BE2C (cell line): ENCODE results near the gene LAMA5.

Experiments used
- DNase-seq: peaks from one replicate; pipeline ENCODE4 v3.0.0-alpha.2; 2020
- H3K27me3 ChIP-seq: fragments of 250-450 bp; sonication (Bioruptor Pico); 2 replicates; pipeline ENCODE4 v1.5.1; 2020; ENCODE audit warnings: mild to moderate bottlenecking
- H3K36me3 ChIP-seq: fragments of 250-450 bp; sonication (Bioruptor Pico); 2 replicates; pipeline ENCODE4 v1.5.1; 2020; ENCODE audit warnings: mild to moderate bottlenecking
- H3K4me1 ChIP-seq: fragments of 250-450 bp; sonication (Bioruptor Pico); 2 replicates; pipeline ENCODE4 v1.5.1; 2020
- H3K4me3 ChIP-seq: 2 replicates; pipeline ENCODE4 v1.5.1; 2011; ENCODE audit warnings: low read depth, low read length
- H3K9me3 ChIP-seq: fragments of 250-450 bp; sonication (Bioruptor Pico); 2 replicates; pipeline ENCODE4 v1.5.1; 2020
- TF ChIP-seq, protein P1 (sequence below): IDR thresholded peaks from 2 replicates; pipeline ENCODE4 v1.5.1; 2012; ENCODE audit warnings: mild to moderate bottlenecking, low read depth, low read length

The LAMA5 gene

GRCh38 chr20:62366370-62367135 is 559 bp downstream of the LAMA5 start:
- no peaks in the 10 kb centered on the region for H3K36me3 ChIP-seq
- peaks cover 34% of the 10 kb centered on the region for H3K4me1 ChIP-seq
- TF ChIP-seq, protein P1, sequence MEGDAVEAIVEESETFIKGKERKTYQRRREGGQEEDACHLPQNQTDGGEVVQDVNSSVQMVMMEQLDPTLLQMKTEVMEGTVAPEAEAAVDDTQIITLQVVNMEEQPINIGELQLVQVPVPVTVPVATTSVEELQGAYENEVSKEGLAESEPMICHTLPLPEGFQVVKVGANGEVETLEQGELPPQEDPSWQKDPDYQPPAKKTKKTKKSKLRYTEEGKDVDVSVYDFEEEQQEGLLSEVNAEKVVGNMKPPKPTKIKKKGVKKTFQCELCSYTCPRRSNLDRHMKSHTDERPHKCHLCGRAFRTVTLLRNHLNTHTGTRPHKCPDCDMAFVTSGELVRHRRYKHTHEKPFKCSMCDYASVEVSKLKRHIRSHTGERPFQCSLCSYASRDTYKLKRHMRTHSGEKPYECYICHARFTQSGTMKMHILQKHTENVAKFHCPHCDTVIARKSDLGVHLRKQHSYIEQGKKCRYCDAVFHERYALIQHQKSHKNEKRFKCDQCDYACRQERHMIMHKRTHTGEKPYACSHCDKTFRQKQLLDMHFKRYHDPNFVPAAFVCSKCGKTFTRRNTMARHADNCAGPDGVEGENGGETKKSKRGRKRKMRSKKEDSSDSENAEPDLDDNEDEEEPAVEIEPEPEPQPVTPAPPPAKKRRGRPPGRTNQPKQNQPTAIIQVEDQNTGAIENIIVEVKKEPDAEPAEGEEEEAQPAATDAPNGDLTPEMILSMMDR, result no peak
- peaks cover 3% of the 10 kb centered on the region; the same call in 1 of the 2 replicates for H3K27me3 ChIP-seq
- no peaks in the 10 kb centered on the region for H3K9me3 ChIP-seq
- peak; percentile 19 for DNase-seq
- peak overlapping the region; percentile 65 for H3K4me3 ChIP-seq

DNA sequence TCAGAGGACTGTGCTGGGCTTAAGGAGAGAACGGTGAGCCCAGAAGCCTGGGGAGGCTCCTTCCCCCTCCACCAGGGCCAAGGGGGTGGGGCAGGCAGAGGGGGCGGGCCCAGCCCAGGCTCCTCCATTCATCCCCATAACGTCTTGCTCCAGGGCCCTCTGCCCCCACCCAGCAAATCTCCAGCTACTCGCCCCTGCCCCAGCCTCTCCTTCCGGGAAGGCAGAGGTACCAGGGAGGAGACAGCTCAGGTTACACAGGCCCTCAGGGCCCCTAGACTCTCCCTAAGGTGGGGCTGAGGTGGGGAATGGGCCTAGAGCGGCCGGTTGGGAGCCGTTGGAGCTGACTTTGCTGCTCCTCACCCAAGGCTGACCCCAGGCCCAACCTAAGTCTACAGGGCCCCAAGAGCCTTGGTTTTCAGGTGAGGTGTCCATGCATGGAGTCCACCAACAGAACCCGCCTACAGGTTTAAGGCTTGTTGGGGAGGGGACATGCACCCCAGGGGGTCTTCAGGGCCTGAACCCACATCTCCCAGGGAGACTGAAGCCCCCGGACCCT is 1.2 kb downstream of the LAMA5 start:
- TF ChIP-seq, protein P1, result no peak
- DNase-seq, result peak; percentile 18
- peak overlapping the region; percentile 65 for H3K4me3 ChIP-seq

DNA sequence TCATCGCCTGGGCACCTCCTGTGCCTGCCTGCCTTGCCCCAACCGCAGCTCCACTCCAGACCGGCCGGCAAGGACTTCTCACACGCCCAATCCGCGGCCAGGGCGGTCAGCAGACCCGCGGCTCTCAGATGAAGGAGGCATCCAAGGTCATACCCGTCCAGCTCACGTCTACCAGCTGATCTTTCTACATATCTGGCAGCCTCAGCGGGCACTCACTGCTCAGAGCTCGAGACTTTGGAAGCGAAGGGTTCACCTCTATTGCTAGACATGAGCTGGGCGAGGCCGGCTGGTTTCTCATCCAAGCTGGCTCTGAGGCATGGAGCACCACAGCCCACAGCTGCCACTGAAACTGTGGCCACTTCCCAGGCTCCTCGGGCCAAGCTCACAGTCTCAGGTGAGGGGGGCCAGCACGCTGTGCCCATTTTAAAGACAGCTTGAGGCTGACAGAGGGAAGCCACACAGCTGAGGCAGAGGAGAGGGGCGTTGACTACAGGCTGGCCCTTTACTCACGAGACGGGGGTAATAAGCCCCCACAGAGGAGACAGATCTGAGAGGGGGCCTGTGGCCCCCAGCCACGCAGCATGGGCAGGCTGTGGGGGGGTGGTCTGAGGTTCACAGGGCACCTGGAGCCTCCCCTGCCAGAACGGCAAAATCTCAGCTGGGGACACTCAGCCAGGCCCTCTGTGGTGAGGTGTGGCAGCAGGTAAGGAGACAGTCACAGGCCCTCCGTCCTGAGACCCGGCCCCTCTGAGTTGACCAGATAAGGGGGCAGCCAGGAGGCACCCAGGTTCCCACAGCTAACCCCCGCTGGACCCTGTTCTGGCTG is 2.0 kb downstream of the LAMA5 start:
- TF ChIP-seq, protein P1, result no peak
- peak; percentile 17 for DNase-seq
- Histone ChIP-seq H3K4me3 (no peak overlapping the region), H3K27me3 (peaks cover 3% of the 10 kb centered on the region; the same call in 1 of the 2 replicates), H3K36me3 (no peaks in the 10 kb centered on the region), H3K9me3 (no peaks in the 10 kb centered on the region), H3K4me1 (peaks cover 34% of the 10 kb centered on the region)

More for the DNA sequence above, 1.2 kb downstream of the LAMA5 start:
- Histone ChIP-seq H3K4me1 (peaks cover 34% of the 10 kb centered on the region), H3K27me3 (peaks cover 3% of the 10 kb centered on the region; the same call in 1 of the 2 replicates), H3K36me3 (no peaks in the 10 kb centered on the region), H3K9me3 (no peaks in the 10 kb centered on the region)

DNA sequence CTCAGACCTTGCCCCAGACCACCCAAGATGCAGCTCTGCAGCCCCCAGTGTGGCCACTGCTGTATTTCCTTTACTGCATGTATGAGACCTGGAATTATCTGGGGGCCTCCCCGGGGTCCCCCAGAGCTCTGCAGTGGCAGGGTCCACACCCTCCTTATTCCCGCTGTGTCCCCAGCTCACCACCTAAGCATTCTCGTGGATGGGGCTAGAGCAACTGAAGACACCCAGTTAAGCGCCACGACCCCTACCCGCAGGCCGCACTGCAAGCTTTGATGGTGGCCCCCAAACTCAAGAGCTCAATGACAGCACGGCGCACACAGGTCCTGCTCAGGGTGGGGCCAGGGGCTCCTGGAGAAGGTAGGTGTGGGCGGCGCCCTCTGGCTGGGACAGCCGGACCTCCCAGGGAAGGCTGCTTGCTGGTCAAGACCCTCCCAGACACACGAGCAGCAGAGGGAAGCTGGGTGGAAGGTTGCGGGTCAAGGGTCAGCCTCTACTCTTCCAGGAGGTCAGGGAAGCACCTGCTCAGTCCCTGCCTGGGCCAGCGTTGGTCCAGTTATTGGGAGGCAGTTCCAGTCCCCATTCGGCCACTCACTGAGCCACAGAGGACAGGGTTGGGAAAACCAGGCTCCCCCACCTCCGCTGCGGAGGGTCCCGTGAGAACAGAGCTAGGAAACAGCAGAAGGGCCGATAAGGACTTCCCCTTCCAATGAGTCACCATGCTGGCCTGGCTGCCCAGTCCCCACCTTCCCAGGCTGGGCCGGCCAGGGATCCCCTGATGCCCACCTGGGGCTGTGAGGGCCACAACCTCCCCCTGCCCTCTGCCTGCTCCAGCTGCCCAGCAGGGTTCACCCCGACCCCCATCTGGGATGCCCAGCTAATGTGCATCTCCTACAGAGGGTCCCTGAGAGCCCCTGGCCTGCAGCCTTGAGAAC is 2.9 kb downstream of the LAMA5 start:
- Histone ChIP-seq H3K36me3 (no peaks in the 10 kb centered on the region), H3K4me1 (peaks cover 28% of the 10 kb centered on the region), H3K4me3 (no peak overlapping the region), H3K27me3 (peaks cover 3% of the 10 kb centered on the region; the same call in 1 of the 2 replicates), H3K9me3 (no peaks in the 10 kb centered on the region)
- peak; percentile 51 for DNase-seq
- TF ChIP-seq, protein P1, result no peak

DNA sequence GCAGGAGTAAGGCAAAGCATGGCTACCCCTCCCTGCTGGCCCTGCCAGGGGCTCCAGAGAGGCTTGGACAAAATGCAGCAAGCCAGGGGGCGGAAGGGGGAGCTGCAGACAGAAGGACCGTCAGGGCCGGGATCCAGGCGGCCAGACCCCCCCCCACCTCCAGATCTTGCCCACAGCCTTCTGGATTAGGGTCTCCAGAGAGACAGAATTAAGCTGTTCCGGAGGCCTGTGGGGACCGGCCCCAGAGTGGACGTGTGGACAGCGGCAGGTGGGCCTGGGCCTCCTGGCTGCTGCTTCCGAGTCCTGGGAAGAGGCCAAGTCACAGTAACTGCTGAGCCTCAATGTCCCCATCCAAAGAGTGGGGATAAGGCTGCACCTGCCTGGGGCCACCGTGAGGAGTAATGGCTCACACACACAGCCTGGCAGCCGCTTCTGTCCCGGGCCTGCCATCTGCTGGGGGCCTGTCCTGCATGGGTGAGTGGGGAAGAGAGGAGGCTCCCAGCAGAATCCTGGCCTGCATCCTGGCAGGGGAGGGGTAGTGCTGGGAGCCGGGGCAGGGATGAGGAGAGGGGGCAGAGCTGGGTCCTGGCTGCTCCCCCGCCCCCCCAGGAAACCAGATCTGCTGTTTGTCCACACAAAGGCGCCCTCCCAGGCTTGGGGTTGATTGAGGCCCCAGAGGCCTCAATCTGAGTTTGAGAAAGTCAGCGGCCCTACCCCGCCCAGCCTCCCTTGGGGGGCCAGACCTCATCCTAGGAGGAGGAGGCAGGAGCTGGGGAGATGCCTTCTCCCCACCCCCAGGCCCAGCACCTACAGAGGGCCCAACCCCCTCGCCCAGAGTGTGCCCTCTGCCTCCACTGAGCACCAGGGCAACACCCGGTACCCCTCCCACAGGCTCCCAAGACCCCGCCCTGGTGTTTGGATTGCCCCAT is 3.9 kb downstream of the LAMA5 start:
- Histone ChIP-seq H3K36me3 (no peaks in the 10 kb centered on the region), H3K4me1 (peaks cover 25% of the 10 kb centered on the region), H3K27me3 (peaks cover 3% of the 10 kb centered on the region; the same call in 1 of the 2 replicates), H3K9me3 (no peaks in the 10 kb centered on the region), H3K4me3 (no peak overlapping the region)
- peak; percentile 52 for DNase-seq
- TF ChIP-seq, protein P1, result peak; percentile 23; the same call in 1 of the 2 replicates
